Stimulated activated CD4-positive, alpha-beta T cell treated with anti-CD3 and anti-CD28 coated beads, Interleukin-4, amount 100 ng/mL, for 4 hours (primary cell): ENCODE results near the gene CNDP1.

Experiments used
- DNase-seq, 2 experiments: peaks; one replicate each; pipeline ENCODE4 v3.0.0-alpha.2; 2020

CNDP1 gene

GRCh38 chr18:74631623-74632350, 97.5 kb downstream of the CNDP1 start:
- DNase-seq, result no peak

GRCh38 chr18:74632351-74632679, 98.0 kb downstream of the CNDP1 start:
- DNase-seq, result no peak

GRCh38 chr18:74632856-74633255, 98.6 kb downstream of the CNDP1 start:
- no peak for DNase-seq

- DNase-seq, result no peak
Observed at GRCh38 chr18:74633652-74634352, 99.5 kb downstream of the CNDP1 start.

GRCh38 chr18:74635224-74635975, 101.1 kb downstream of the CNDP1 start:
- DNase-seq, result no peak
